ENCODE results near the gene REV3L.

Gene REV3L

GRCh38 chr6:111250791-111251354 is 232.1 kb downstream of the REV3L start:
- Histone ChIP-seq H3K27ac (no peak overlapping the region), H3K4me1 (no peaks in the 10 kb centered on the region), H3K27me3 (peaks cover 0 to 7% of the 10 kb centered on the region in 2 donors), H3K36me3 (no peaks in the 10 kb centered on the region), H3K9me3 (no peaks in the 10 kb centered on the region), H3K4me3 (no peak overlapping the region)
- intact Hi-C loops (cut with DNase I; ENCODE audit: low total_unique reads), result no loop called here
- DNase-seq, result no peak
- no peak for TF ChIP-seq CTCF (IDR thresholded peaks at IDR 0.05)

All from tibial artery (tissue), 4 donors.